ENCODE data around the gene FICD.

GRCh38 chr12:108483213-108484059, 31.6 kb upstream of the FICD start:
- TF ChIP-seq CTCF (IDR thresholded peaks at IDR 0.05; ENCODE audit: borderline replicate concordance, extremely low read depth, low read length, poor library complexity, severe bottlenecking) (no peak), EZH2 (IDR thresholded peaks at IDR 0.05; ENCODE audit: borderline replicate concordance, low read depth, low read length, severe bottlenecking) (no peak)
